ENCODE data around the gene SYT4.

SYT4 gene

DNA sequence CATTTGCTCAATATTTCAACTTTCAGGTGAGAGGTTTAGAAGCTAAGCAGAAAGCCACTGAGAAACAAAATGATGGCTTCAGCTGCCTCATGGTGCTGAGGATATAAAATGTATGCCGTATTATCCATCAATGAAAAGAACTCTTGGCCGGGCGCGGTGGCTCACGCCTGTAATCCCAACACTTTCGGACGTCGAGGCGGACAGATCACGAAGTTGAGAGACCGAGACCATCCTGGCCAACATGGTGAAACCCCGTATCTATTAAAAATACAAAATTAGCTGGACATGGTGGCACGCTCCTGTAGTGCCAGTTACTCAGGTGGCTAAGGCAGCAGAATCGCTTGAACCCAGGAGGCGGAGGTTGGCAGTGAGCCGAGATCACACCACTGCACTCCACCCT, 6.0 kb upstream of the SYT4 start:
- no peak for DNase-seq
- Mint-ChIP-seq H3K27ac (no peak overlapping the region), H3K9me3 (peaks cover 7% of the 10 kb centered on the region), H3K36me3 (ENCODE audit: low read depth) (no peaks in the 10 kb centered on the region), H3K4me3 (no peak overlapping the region), H3K27me3 (ENCODE audit: low read depth, poor library complexity) (peaks cover 2% of the 10 kb centered on the region), H3K4me1 (no peaks in the 10 kb centered on the region)
- TF ChIP-seq CTCF (IDR thresholded peaks at IDR 0.05): no peak

- Mint-ChIP-seq H3K27ac (no peak overlapping the region), H3K36me3 (ENCODE audit: low read depth) (no peaks in the 10 kb centered on the region), H3K27me3 (ENCODE audit: low read depth, poor library complexity) (peaks cover 23% of the 10 kb centered on the region), H3K4me1 (no peaks in the 10 kb centered on the region), H3K9me3 (no peaks in the 10 kb centered on the region), H3K4me3 (no peak overlapping the region)
- DNase-seq: peak; percentile 19
- no peak for TF ChIP-seq CTCF (IDR thresholded peaks at IDR 0.05)
Observed at GRCh38 chr18:43279015-43279744, 1.9 kb upstream of the SYT4 start.

DNA sequence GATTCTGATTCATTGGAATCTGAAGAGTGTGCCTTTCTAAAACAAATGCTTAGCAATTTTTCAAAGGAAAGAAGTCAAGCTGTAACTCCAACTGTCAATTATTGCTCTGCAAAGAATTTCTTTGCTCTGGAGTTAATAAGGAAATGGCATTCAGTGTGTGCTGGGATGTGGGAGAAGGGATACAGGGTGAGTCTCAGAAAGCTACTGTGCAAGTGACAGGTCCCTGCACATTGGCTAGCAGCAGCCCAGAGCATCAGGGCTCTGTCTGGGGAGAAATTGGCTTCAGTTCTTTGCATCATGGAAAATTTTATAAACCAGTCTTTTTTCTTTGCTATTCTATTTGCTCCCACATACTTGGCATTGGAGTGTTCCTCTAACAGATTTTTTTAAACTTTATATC, 1.1 kb upstream of the SYT4 start:
- Mint-ChIP-seq H3K27ac (no peak overlapping the region), H3K4me3 (no peak overlapping the region), H3K9me3 (no peaks in the 10 kb centered on the region), H3K4me1 (no peaks in the 10 kb centered on the region), H3K36me3 (ENCODE audit: low read depth) (no peaks in the 10 kb centered on the region), H3K27me3 (ENCODE audit: low read depth, poor library complexity) (peaks cover 23% of the 10 kb centered on the region)
- TF ChIP-seq CTCF (IDR thresholded peaks at IDR 0.05): no peak
- no peak for DNase-seq

DNA sequence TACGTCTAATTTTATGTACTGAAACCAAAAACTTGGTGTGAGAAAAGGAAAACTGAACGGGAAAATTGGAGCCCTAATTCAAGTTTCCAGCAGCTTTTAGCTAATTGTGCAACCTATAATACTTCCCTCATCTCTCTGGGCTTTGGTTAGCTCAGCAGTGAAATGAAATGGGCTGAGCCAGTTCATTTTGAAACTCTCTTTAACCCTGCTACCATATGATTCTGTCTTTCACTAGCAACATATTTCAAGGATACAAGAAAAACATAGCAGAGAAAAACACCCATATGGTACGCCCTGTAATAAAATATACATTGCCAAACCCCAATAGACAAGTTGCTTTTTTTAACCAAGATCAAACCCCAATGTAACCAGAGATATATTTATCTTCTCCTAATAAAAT, 799 bp downstream of the SYT4 start:
- no peak overlapping the region for H3K27ac Mint-ChIP-seq
- TF ChIP-seq CTCF (IDR thresholded peaks at IDR 0.05): no peak
- peaks cover 23% of the 10 kb centered on the region for H3K27me3 Mint-ChIP-seq (ENCODE audit: low read depth, poor library complexity)
- no peaks in the 10 kb centered on the region for H3K4me1 Mint-ChIP-seq
- no peak overlapping the region for H3K4me3 Mint-ChIP-seq
- no peaks in the 10 kb centered on the region for H3K9me3 Mint-ChIP-seq
- no peaks in the 10 kb centered on the region for H3K36me3 Mint-ChIP-seq (ENCODE audit: low read depth)
- no peak for DNase-seq

DNA sequence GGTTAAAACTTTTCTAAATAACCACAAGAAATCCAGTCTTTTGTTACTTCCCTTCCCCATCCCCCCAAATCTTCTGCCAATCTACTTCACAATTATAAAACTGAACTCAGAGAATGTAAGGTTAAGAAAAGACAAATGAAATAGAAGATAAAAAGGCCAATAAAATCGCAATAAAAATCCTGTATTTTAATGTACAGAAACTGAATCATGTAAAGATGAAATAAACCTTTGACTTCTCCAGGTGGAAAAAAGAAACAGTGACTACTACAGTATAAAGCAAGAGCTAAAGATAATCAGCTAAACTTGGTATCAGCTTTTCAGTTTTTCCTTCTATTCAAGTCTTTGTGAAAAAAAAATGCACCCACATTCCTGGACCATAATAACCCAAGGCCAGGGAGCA, 1.7 kb downstream of the SYT4 start:
- Mint-ChIP-seq H3K9me3 (no peaks in the 10 kb centered on the region), H3K36me3 (ENCODE audit: low read depth) (no peaks in the 10 kb centered on the region), H3K4me1 (no peaks in the 10 kb centered on the region), H3K27ac (no peak overlapping the region), H3K4me3 (no peak overlapping the region), H3K27me3 (ENCODE audit: low read depth, poor library complexity) (peaks cover 23% of the 10 kb centered on the region)
- TF ChIP-seq CTCF (IDR thresholded peaks at IDR 0.05): no peak
- no peak for DNase-seq

DNA sequence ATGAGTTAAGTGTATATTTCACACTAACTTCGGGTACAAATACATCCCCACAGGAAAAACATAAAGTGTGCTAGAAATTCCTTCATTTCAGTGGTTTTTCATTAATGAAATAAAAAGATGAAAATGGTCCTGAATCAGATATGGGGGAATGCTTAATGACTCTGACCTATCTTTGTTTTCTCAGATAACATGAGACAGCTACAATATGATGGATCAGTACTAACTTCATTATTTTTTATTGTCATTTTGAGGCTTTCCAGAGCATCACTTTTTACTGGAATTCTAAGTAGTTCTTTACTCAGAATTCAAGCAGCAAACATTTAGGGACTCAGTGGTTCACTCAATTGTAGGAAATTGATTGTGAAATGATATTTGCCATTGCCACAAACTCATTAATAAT, 2.8 kb downstream of the SYT4 start:
- TF ChIP-seq CTCF (IDR thresholded peaks at IDR 0.05): no peak
- peaks cover 23% of the 10 kb centered on the region for H3K27me3 Mint-ChIP-seq (ENCODE audit: low read depth, poor library complexity)
- H3K4me1 Mint-ChIP-seq: no peaks in the 10 kb centered on the region
- no peaks in the 10 kb centered on the region for H3K9me3 Mint-ChIP-seq
- DNase-seq: no peak
- no peak overlapping the region for H3K27ac Mint-ChIP-seq
- no peak overlapping the region for H3K4me3 Mint-ChIP-seq
- H3K36me3 Mint-ChIP-seq (ENCODE audit: low read depth): no peaks in the 10 kb centered on the region

All from nephron progenitor cell (in vitro differentiated cells).